AG09309 (cell line): ENCODE measurements around the gene HLA-DMB.

Experiments
- DNase-seq: peaks from one replicate; pipeline ENCODE4 v3.0.0-alpha.2; 2010; ENCODE audit warnings: low read depth
- H3K4me3 ChIP-seq: 2 replicates; pipeline ENCODE4 v1.5.1; 2011; ENCODE audit warnings: mild to moderate bottlenecking, low read depth, low read length, moderate library complexity; ENCODE audit not compliant: control insufficient read depth
- TF ChIP-seq, protein P1 (sequence below): IDR thresholded peaks from 2 replicates; pipeline ENCODE4 v1.5.1; 2011; ENCODE audit warnings: mild to moderate bottlenecking, low read depth, low read length, inconsistent platforms; ENCODE audit not compliant: insufficient read depth, control insufficient read depth; ENCODE audit errors: missing control alignments

Gene HLA-DMB

GRCh38 chr6:32935551-32936238, 5.1 kb downstream of the HLA-DMB start:
- DNase-seq: no peak
- TF ChIP-seq, protein P1, sequence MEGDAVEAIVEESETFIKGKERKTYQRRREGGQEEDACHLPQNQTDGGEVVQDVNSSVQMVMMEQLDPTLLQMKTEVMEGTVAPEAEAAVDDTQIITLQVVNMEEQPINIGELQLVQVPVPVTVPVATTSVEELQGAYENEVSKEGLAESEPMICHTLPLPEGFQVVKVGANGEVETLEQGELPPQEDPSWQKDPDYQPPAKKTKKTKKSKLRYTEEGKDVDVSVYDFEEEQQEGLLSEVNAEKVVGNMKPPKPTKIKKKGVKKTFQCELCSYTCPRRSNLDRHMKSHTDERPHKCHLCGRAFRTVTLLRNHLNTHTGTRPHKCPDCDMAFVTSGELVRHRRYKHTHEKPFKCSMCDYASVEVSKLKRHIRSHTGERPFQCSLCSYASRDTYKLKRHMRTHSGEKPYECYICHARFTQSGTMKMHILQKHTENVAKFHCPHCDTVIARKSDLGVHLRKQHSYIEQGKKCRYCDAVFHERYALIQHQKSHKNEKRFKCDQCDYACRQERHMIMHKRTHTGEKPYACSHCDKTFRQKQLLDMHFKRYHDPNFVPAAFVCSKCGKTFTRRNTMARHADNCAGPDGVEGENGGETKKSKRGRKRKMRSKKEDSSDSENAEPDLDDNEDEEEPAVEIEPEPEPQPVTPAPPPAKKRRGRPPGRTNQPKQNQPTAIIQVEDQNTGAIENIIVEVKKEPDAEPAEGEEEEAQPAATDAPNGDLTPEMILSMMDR: no peak
- H3K4me3 ChIP-seq: no peak overlapping the region

GRCh38 chr6:32933661-32934085, 7.2 kb downstream of the HLA-DMB start:
- no peak overlapping the region for H3K4me3 ChIP-seq
- TF ChIP-seq, protein P1: peak; percentile 87
- peak; percentile 25 for DNase-seq

- TF ChIP-seq, protein P1: no peak
- peak; percentile 13 for DNase-seq
- no peak overlapping the region for H3K4me3 ChIP-seq
Measured at GRCh38 chr6:32932132-32932868, 8.5 kb downstream of the HLA-DMB start.

DNA sequence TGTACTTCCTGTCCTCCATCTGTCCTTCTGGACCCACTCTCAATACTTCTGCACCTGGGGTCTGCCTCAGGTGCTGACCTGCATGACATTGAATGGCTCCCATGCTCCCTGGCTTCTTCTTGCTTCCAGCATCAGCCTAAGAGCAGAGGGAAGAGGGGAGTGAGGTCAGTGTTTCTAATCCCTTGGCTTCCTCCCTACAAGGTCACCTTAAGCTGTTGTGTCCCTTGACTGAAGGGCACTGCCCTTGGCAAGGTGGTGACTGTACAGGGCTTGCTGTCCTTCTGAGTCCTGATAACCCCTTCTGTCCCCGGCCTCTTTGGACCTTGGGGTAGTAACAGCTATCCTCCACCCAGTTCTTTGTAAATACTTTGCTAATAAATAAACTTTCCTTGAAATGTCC, 9.6 kb downstream of the HLA-DMB start:
- TF ChIP-seq, protein P1: no peak
- H3K4me3 ChIP-seq: no peak overlapping the region
- no peak for DNase-seq

- no peak overlapping the region for H3K4me3 ChIP-seq
- TF ChIP-seq, protein P1: no peak
- DNase-seq: no peak
Measured at GRCh38 chr6:32922083-32922482, 18.7 kb downstream of the HLA-DMB start.

DNA sequence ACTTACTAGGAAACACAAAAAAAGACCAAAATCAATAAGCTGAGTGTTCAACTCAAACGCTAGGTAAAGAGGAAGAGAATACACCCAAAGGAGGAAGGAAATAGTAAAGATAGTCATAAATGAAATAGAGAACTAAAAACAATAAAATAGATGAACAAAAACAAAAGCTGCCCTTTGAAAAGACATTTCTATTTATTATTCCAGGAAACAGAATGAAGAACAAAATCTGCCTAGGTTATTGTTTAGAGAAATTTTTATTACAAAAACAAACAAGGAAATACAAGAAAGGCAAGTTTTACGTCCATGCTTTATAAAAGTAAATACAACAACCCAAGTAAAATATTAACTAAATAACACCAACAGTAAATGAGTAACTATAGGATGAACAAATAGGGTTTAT, 20.1 kb downstream of the HLA-DMB start:
- TF ChIP-seq, protein P1: no peak
- no peak overlapping the region for H3K4me3 ChIP-seq
- DNase-seq: no peak
